ENCODE results near the gene GAGE2A.
"Not testable (repeated sequence)": the region's sequence is repeated elsewhere in the genome, so short reads cannot be mapped to it uniquely, and the experiment has no call there.

GAGE2A gene, protein sequence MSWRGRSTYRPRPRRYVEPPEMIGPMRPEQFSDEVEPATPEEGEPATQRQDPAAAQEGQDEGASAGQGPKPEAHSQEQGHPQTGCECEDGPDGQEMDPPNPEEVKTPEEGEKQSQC

DNA sequence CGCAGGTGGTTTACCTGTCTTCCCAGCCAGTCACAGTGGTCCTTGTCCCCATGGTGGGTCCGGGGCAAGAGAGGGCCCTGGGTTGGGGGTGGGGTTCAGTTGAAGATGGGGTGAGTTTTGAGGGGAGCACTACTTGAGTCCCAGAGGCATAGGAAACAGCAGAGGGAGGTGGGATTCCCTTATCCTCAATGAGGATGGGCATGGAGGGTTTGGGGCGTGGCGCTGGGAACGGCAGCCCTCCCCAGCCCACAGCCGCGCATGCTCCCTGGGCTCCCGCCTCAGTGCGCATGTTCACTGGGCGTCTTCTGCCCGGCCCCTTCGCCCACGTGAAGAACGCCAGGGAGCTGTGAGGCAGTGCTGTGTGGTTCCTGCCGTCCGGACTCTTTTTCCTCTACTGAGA is at the start of gene GAGE2A:
Gene GAGE2A, plus strand, starts transcription at position 301 of the 400 bp plus-strand sequence. CDS start 1,155 bp downstream, outside the sequence.
- DNase-seq = not testable (repeated sequence)

DNA sequence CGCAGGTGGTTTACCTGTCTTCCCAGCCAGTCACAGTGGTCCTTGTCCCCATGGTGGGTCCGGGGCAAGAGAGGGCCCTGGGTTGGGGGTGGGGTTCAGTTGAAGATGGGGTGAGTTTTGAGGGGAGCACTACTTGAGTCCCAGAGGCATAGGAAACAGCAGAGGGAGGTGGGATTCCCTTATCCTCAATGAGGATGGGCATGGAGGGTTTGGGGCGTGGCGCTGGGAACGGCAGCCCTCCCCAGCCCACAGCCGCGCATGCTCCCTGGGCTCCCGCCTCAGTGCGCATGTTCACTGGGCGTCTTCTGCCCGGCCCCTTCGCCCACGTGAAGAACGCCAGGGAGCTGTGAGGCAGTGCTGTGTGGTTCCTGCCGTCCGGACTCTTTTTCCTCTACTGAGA is 47.9 kb upstream of the GAGE2A start, which contains the start of gene GAGE12D:
Gene GAGE12D, plus strand, starts transcription at position 301 of the 400 bp plus-strand sequence. CDS start 1,155 bp downstream, outside the sequence.
- DNase-seq = not testable (repeated sequence)

DNA sequence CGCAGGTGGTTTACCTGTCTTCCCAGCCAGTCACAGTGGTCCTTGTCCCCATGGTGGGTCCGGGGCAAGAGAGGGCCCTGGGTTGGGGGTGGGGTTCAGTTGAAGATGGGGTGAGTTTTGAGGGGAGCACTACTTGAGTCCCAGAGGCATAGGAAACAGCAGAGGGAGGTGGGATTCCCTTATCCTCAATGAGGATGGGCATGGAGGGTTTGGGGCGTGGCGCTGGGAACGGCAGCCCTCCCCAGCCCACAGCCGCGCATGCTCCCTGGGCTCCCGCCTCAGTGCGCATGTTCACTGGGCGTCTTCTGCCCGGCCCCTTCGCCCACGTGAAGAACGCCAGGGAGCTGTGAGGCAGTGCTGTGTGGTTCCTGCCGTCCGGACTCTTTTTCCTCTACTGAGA is 38.3 kb upstream of the GAGE2A start, which contains the start of gene GAGE12E:
Gene GAGE12E, plus strand, starts transcription at position 301 of the 400 bp plus-strand sequence. CDS start 1,155 bp downstream, outside the sequence.
- DNase-seq = not testable (repeated sequence)

DNA sequence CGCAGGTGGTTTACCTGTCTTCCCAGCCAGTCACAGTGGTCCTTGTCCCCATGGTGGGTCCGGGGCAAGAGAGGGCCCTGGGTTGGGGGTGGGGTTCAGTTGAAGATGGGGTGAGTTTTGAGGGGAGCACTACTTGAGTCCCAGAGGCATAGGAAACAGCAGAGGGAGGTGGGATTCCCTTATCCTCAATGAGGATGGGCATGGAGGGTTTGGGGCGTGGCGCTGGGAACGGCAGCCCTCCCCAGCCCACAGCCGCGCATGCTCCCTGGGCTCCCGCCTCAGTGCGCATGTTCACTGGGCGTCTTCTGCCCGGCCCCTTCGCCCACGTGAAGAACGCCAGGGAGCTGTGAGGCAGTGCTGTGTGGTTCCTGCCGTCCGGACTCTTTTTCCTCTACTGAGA is 28.8 kb upstream of the GAGE2A start, which contains the start of gene GAGE12F:
Gene GAGE12F, plus strand, starts transcription at position 301 of the 400 bp plus-strand sequence. CDS start 1,155 bp downstream, outside the sequence.
- not testable (repeated sequence) for DNase-seq

DNA sequence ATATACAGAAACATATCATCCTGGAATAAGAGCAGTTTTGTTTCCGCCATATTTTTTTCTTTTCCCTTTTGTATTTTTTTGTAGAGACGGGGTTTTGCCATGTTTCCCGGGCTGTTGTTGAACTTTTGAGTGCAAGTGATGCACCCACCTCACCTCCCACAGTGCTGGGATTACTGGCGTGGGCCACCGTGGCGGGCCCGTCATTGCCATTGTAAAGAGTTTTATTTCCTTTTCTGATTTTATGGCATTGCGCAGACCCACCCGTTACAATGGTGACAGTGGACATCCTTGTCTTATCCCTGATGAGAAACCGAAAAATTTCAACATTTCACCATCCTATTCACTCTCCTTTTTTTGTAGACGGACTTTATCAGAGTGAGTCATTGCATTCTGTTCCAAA is 20.6 kb upstream of the GAGE2A start:
- not testable (repeated sequence) for DNase-seq

DNA sequence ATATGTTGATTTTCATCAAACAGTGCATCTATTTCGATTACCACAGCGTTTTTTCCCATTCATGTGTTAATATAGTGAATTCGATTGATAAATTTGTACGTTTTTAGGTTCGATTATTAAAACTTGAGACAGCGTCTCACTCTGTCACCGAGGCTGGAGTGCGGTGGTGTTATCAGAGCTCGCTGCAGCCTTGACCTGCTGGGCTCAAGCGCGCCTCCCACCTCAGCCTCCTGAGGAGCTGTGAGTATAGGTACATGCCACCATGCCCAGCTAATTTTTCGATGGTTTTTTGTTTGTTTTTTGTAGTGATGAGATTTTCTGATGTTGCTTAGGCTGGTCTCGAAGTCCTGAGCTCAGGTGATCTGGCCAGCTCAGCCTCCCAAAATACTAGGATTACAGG is 20.1 kb upstream of the GAGE2A start:
- DNase-seq = not testable (repeated sequence)

DNA sequence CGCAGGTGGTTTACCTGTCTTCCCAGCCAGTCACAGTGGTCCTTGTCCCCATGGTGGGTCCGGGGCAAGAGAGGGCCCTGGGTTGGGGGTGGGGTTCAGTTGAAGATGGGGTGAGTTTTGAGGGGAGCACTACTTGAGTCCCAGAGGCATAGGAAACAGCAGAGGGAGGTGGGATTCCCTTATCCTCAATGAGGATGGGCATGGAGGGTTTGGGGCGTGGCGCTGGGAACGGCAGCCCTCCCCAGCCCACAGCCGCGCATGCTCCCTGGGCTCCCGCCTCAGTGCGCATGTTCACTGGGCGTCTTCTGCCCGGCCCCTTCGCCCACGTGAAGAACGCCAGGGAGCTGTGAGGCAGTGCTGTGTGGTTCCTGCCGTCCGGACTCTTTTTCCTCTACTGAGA is 19.2 kb upstream of the GAGE2A start, which contains the start of gene GAGE12G:
Gene GAGE12G, plus strand, starts transcription at position 301 of the 400 bp plus-strand sequence. CDS start 1,155 bp downstream, outside the sequence.
- not testable (repeated sequence) for DNase-seq

DNA sequence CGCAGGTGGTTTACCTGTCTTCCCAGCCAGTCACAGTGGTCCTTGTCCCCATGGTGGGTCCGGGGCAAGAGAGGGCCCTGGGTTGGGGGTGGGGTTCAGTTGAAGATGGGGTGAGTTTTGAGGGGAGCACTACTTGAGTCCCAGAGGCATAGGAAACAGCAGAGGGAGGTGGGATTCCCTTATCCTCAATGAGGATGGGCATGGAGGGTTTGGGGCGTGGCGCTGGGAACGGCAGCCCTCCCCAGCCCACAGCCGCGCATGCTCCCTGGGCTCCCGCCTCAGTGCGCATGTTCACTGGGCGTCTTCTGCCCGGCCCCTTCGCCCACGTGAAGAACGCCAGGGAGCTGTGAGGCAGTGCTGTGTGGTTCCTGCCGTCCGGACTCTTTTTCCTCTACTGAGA is 9.6 kb upstream of the GAGE2A start, which contains the start of gene GAGE12H:
Gene GAGE12H, plus strand, starts transcription at position 301 of the 400 bp plus-strand sequence. CDS start 1,155 bp downstream, outside the sequence.
- DNase-seq = not testable (repeated sequence)

DNA sequence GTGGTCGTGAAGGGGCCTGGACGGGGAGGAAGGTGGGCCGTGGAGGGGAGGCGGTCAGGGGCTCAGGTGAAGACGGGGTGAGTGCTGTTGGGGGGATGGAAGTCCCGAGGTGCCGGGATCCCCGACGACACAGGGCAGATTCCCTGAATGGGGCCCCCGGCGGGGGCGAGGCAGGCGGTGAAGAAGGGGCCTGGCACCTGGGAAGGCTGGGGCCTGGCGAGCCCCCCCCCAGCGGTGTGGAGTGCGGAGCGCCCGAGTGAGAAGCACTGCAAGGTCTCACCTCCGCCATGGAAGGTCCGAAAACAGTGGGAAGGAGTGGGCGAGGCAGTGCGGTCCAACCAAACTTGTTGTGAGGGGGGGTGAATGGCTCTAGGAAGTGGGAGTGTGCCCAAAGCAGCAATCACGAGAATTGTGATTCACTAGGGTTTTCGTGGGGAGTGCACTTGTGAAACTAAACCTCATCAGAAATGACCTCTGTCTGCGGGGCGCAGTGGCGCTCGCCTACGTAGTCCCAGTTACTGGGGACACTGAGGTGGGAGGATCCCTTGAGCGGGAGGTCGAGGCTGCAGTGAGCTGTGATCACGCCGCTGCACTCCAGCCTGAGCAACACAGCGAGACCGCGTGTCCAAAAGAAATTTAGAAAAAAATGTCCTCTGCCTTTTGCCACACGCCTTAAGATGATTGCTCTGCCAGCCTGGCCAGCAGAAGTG is 628 bp downstream of the GAGE2A start:
- not testable (repeated sequence) for DNase-seq

DNA sequence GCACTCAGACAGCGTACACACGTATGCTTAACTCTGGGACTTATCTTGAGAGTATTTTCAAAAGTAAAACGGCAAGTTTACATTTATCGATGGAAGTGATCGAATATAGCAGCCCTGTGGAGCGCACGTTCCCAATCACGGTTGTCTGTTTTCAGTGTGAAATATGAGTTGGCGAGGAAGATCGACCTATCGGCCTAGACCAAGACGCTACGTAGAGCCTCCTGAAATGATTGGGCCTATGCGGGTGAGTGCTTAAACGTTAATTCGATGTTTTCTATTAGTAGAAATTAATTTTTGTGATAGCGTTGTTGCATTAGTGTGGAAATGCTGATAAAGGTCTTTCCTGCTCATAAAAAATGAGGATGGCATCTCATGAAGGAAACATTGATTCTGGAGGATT is 1.2 kb downstream of the GAGE2A start:
- not testable (repeated sequence) for DNase-seq

DNA sequence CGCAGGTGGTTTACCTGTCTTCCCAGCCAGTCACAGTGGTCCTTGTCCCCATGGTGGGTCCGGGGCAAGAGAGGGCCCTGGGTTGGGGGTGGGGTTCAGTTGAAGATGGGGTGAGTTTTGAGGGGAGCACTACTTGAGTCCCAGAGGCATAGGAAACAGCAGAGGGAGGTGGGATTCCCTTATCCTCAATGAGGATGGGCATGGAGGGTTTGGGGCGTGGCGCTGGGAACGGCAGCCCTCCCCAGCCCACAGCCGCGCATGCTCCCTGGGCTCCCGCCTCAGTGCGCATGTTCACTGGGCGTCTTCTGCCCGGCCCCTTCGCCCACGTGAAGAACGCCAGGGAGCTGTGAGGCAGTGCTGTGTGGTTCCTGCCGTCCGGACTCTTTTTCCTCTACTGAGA is 9.4 kb downstream of the GAGE2A start, which contains the start of gene GAGE1:
Gene GAGE1, plus strand, starts transcription at position 301 of the 400 bp plus-strand sequence. CDS start 1,155 bp downstream, outside the sequence.
- not testable (repeated sequence) for DNase-seq

DNA sequence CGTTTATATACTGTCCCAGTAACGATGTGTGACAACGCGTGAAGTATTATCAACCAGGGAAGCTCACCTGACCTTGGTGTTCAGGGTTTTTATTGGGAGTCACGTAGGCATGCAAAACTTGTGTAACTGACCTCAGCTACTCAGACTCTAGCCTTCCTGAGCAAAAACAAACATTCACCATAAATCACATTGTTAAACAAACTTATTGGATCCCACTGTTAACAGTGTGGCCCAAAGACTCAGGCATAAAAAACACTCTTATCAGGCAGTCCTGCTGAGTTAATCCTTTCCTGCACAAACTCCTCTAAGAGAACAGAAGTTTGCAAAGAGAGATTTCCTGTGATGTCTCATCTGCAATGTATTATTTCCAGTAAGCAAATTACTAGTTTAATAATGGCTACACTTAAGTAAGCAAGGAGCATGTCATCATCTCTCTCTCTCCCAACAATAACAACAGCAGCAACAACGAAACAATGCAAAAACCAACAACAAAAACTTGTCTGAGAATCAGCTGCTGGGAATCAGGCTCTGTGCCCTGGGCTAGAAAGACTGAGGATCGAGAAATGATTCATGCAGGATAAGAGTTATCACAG is 21.5 kb downstream of the GAGE2A start:
- no peak for DNase-seq

DNA sequence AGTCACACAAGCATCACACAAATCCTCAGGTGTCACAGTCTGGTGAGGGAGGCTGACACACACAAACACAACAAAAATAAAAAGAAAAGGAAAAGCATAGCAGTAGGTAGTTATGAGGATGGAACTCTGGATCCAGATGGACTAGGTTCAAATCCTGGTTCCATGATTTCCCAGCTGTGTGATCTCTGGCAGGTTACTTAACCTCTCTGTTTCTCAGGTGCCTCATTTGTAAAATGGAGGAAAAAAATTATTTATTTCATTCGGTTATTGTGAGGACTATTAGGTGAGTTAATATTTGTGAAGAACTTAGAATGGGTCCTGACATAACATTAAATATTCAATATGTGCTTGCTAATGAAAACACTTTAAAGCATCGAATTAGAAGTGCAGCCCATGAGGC is 29.3 kb downstream of the GAGE2A start:
- DNase-seq = no peak

DNA sequence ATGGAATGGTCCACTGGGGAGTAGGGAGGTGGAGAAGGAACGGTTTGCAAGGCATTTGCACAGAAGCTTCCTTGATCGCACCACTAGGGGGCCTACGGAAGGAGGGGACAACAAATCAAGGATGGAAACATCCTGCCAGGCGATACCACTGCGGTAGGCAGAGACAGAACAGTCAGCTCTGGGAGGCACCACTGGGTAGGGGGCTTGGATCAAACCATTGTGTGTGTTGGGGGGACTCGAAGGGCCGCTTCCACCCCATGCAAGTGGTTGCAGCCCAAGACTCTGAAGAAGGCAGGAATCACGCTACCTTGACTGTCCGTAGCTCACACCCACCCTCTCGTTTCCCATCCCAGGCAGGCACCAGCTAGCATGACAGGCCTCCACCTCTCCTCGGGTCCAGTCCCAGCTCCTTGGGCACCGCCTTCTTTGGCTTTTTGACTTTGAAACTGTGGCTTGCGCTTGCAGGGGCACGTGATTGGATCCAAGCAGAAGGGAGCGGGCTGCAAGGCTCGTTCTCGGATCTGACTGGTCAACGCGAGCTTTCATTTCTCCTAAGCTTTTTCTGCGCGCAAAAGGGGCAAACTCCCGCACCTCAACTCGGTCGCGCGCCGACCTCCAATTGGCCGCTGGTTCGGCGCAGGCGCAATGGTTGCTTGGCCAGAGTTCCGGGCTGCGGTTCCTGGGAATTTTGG is 37.9 kb downstream of the GAGE2A start:
- DNase-seq = peak; percentile 1

DNA sequence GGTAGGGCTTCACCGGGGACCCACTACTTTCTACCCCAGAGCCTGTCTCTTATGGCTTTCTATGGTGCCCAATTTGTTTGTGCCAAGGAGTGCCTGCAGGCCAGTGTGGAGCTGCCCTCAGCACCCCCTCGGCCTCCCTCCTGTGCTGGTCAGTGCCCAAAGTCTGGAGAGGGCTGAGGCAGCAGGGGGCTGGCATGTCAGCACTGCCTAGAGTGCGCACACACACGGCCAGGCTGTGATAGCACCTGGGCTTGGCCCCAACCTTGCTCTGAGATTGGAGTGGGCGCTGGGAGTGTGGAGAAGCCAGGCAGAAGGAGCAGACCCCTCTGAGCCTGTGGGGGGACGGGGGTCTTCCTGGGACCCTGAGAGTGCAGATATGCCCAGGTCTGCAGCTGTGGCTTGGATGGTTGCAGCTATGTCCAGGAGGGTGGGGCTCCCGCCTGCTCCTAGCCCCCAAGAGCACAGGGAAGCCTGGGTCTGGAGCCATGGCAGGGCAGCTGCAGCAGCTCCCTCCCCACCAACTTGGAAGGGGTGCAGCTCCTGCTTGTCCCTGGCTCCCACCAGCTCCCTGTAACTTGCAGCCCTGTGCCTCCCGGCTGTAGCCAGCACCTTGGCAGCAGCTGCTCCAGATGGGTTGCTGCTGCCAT is 55.8 kb downstream of the GAGE2A start:
- DNase-seq = no peak

All from GOT3 (cell line).